Gastroesophageal sphincter (tissue), 4 donors: Measurements from ENCODE around the gene NDUFB7. TPM values are rescaled to one million over a fixed set of nuclear protein-coding genes. Genes with fewer than 3 reads are reported as not detected.

Source experiments
- ATAC-seq: fragments of 150-250 bp; one replicate; pipeline ENCODE4 v1.9.1; 2016; ENCODE audit warnings: mild to moderate bottlenecking, moderate library complexity
- H3K27ac ChIP-seq, 4 donors: fragments of 200-600 bp; sonication (generic) in 3 of 4; 1 replicate in 3 of 4; 2 replicates in 1 of 4; pipeline ENCODE4 v1.5.1; 2016 to 2019
- H3K27me3 ChIP-seq: fragments of 200-600 bp; sonication (generic); one replicate; pipeline ENCODE4 v1.5.1; 2019
- H3K36me3 ChIP-seq, 2 donors: fragments of 200-600 bp; sonication (generic); one replicate each; pipeline ENCODE4 v1.5.1; 2019; ENCODE audit warnings: control low read depth in 1 of 2
- H3K4me1 ChIP-seq, 3 donors: fragments of 200-600 bp; sonication (generic); 1 replicate in 2 of 3; 2 replicates in 1 of 3; pipeline ENCODE4 v1.5.1; 2016 to 2019; ENCODE audit warnings: control low read depth in 2 of 3
- H3K4me3 ChIP-seq, 2 donors: fragments of 200-600 bp; sonication (generic); one replicate each; pipeline ENCODE4 v1.5.1; 2019; ENCODE audit warnings: mild to moderate bottlenecking in 1 of 2, moderate library complexity in 1 of 2
- H3K9me3 ChIP-seq, 3 donors: fragments of 200-600 bp; sonication (generic); one replicate each; pipeline ENCODE4 v1.5.1; 2017 to 2019; ENCODE audit warnings: control low read depth in 2 of 3
- EP300 ChIP-seq: sonication (generic); formaldehyde crosslinking; IDR thresholded peaks from one replicate; pipeline ENCODE4 v1.6.1; 2017; ENCODE audit warnings: antibody characterized with exemption, mild to moderate bottlenecking
- POLR2A ChIP-seq, 2 donors: fragments of 450-650 bp; IDR thresholded peaks; one replicate each; pipeline ENCODE4 v1.6.1; 2017; ENCODE audit warnings: antibody characterized with exemption in 2 of 2, mild to moderate bottlenecking in 2 of 2, moderate library complexity in 1 of 2
- POLR2AphosphoS5 ChIP-seq: sonication (generic); formaldehyde crosslinking; IDR thresholded peaks from one replicate; pipeline ENCODE4 v1.6.1; 2017; ENCODE audit warnings: antibody characterized with exemption
- WGBS, 2 donors: methylation state at CpG; one replicate each; pipeline ENCODE4 v1.1.5; 2018; ENCODE audit warnings: low coverage in 1 of 2; 5-methylcytosine and 5-hydroxymethylcytosine counted together
- total RNA-seq, 4 donors: library from RNA; depleted of rRNA; stranded (reverse); fragments of >200 nt; gene quantifications; one replicate each; pipeline ENCODE4 v1.1.0, GENCODE V29; 2016
- TF ChIP-seq, protein P1 (sequence below), 4 experiments: fragments of 200-600 bp in 2 of 4; fragments of 450-650 bp in 2 of 4; sonication (generic) in 1 of 4; IDR thresholded peaks; one replicate each; pipeline ENCODE4 v1.5.1; 2017 to 2019; ENCODE audit warnings: antibody characterized with exemption in 4 of 4, mild to moderate bottlenecking in 2 of 4, moderate library complexity in 2 of 4

Gene NDUFB7
- total RNA-seq, 4 donors from 2014 or later, result 251 to 393 (median 330) TPM

DNA sequence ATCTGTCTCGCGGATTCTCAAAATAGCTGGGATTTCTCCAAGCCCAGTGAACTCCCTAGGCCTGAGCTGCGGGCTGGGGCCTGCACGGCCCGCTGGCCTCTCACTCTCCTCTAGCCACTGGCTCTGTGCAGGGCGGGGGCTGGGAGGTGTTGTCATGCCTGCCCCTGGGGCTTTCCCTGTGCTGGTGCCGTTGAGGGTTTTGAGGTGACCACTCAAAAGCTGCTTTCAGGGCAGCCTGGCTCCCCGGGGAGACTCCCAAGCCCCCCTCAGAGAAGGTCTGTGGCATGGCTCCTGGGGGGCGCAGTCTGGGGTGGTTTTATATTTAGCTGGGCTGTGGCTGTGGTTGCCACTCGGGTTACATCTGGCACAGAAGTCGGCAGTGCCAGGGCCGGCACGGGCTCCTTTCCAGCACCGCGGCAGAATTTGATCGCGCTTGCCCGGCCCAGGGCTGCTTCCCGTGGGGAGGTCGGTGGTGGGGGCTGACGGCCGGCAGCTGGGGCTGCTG lies 10.0 kb downstream of the NDUFB7 start:
- Histone ChIP-seq H3K9me3 (no peaks in the 10 kb centered on the region), H3K4me1 (peaks cover 0 to 35% (median 0%) of the 10 kb centered on the region in 3 donors), H3K36me3 (peaks cover 0 to 35% of the 10 kb centered on the region in 2 donors), H3K4me3 (no peak overlapping the region), H3K27ac (peak overlapping the region in 3 of 4 donors; percentile 57 to 72 (median 63)), H3K27me3 (no peaks in the 10 kb centered on the region)
- TF ChIP-seq, protein P1, sequence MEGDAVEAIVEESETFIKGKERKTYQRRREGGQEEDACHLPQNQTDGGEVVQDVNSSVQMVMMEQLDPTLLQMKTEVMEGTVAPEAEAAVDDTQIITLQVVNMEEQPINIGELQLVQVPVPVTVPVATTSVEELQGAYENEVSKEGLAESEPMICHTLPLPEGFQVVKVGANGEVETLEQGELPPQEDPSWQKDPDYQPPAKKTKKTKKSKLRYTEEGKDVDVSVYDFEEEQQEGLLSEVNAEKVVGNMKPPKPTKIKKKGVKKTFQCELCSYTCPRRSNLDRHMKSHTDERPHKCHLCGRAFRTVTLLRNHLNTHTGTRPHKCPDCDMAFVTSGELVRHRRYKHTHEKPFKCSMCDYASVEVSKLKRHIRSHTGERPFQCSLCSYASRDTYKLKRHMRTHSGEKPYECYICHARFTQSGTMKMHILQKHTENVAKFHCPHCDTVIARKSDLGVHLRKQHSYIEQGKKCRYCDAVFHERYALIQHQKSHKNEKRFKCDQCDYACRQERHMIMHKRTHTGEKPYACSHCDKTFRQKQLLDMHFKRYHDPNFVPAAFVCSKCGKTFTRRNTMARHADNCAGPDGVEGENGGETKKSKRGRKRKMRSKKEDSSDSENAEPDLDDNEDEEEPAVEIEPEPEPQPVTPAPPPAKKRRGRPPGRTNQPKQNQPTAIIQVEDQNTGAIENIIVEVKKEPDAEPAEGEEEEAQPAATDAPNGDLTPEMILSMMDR (IDR thresholded peaks at IDR 0.05), result no peak
- no peak for TF ChIP-seq POLR2A (IDR thresholded peaks at IDR 0.05)
- TF ChIP-seq EP300, result no peak
- TF ChIP-seq POLR2AphosphoS5, result no peak
- WGBS, 2 donors, result 74% methylated on average over 4 of the region's 22 CpGs; no CpG with 5 or more reads in 1 of the 2 donors
- no peak for ATAC-seq

DNA sequence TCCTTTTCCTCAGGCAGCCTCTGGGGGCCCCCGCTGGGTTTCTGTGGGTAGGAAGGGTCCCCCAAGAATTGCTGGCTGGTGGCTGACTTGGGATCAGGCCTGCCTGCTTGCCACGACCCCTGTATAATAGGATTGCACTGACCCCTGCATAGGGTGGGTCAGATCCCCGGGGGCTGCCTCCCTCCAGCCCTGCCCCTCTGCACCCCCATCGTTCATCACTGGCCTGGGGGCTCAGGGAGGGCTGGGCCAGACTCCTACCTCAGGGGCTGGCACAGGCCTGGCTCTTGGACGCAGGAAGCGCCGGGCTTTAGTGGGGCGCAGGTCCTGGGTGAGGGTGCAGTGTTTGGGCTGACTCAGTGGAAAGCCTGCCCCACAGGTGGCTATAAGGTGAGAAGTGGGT lies 10.6 kb downstream of the NDUFB7 start:
- no CpG with 5 or more reads among the region's 8 CpGs for WGBS, 2 donors
- H3K27me3 ChIP-seq, result no peaks in the 10 kb centered on the region
- H3K27ac ChIP-seq, result peak overlapping the region in 3 of 4 donors; percentile 63 to 72 (median 63)
- H3K9me3 ChIP-seq, result no peaks in the 10 kb centered on the region
- no peak overlapping the region for H3K4me3 ChIP-seq
- no peak for ATAC-seq
- peaks cover 0 to 42% (median 5%) of the 10 kb centered on the region in 3 donors for H3K4me1 ChIP-seq
- TF ChIP-seq, protein P1 (IDR thresholded peaks at IDR 0.05), result no peak
- no peak for TF ChIP-seq POLR2A (IDR thresholded peaks at IDR 0.05)
- no peak for TF ChIP-seq POLR2AphosphoS5
- TF ChIP-seq EP300, result no peak
- H3K36me3 ChIP-seq, result peaks cover 0 to 29% of the 10 kb centered on the region in 2 donors

DNA sequence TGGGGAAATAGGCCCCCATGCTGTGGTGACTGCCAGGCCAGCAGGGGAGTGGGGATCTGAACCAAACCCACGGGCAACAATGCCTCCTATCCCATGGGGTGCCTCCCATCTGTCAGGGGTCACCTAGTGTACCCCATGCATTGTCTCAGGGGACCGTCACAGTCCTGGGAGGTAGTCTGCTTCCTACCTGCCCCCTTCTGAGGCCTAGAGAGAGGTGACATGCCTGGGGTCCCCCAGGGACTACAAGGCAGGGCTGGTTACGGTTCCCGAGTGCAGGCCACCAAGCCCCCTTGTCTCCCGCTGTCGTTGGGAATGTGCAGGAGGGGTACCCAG lies 11.1 kb downstream of the NDUFB7 start:
- no CpG with 5 or more reads among the region's 6 CpGs for WGBS, 2 donors
- TF ChIP-seq, protein P1 (IDR thresholded peaks at IDR 0.05), result no peak
- TF ChIP-seq POLR2AphosphoS5 (no peak), POLR2A (IDR thresholded peaks at IDR 0.05) (no peak), EP300 (no peak)
- ATAC-seq, result no peak
- no peak overlapping the region for H3K4me3 ChIP-seq
- H3K27me3 ChIP-seq, result no peaks in the 10 kb centered on the region
- peaks cover 0 to 24% of the 10 kb centered on the region in 2 donors for H3K36me3 ChIP-seq
- peak overlapping the region in 3 of 4 donors; percentile 14 to 72 (median 63) for H3K27ac ChIP-seq
- H3K4me1 ChIP-seq, result peaks cover 0 to 47% (median 5%) of the 10 kb centered on the region in 3 donors
- H3K9me3 ChIP-seq, result no peaks in the 10 kb centered on the region

DNA sequence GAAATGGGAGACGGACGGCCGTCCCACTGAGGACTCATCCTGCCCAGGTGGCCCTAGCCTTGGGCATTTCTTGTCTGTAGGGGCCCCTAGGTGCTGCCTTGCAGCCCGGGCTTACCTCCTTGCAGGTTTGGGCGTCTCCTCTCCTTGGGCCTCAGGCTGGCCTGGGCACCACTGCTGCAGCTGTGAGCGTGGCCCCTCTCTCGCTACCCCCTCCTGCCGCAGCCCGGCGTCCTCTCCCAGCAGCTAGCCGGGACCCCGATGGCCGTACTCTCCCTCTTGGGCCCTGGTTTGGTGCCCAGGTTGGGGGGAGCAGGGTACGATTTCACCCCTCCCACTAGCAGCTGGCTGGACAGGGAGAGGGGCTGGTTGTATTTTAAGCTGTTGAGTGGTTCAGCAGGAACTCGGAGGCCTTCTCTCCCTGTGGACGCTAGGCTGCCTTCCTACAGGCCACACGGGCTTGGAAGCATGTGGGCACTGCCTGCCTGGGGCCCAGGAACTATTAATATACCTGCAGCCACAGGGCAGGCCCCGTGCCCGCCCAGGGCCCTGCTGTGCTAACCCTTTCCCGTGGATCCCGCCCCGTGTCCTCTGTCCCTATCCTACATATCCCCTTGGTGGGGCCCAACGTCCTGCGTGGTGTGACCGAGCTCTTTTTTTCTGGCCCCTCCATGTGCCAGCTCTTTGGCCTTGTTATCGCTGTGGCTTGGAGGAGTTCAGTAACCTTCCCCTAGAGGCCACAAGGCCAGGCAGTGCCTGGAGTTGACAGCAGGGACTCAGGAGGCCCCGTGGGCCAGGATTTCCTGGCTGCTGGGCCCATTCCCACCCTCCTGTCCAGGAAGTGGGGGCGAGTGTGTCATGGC lies 11.7 kb downstream of the NDUFB7 start:
- H3K4me3 ChIP-seq, result no peak overlapping the region
- no peaks in the 10 kb centered on the region for H3K27me3 ChIP-seq
- peak overlapping the region in 3 of 4 donors; percentile 14 to 72 (median 63) for H3K27ac ChIP-seq
- peaks cover 0 to 18% of the 10 kb centered on the region in 2 donors for H3K36me3 ChIP-seq
- TF ChIP-seq POLR2A (IDR thresholded peaks at IDR 0.05) (no peak), POLR2AphosphoS5 (no peak), EP300 (no peak)
- TF ChIP-seq, protein P1 (IDR thresholded peaks at IDR 0.05), result no peak
- peaks cover 0 to 49% (median 5%) of the 10 kb centered on the region in 3 donors for H3K4me1 ChIP-seq
- no peaks in the 10 kb centered on the region for H3K9me3 ChIP-seq
- ATAC-seq, result no peak
- WGBS, 2 donors, result 38% methylated on average over 6 of the region's 28 CpGs; no CpG with 5 or more reads in 1 of the 2 donors
